ENCODE measurements around the gene CIBAR2. TPM values are rescaled to one million over a fixed set of nuclear protein-coding genes. Genes with fewer than 3 reads are reported as not detected.

Gene CIBAR2
- not detected in 2 replicates for total RNA-seq

DNA sequence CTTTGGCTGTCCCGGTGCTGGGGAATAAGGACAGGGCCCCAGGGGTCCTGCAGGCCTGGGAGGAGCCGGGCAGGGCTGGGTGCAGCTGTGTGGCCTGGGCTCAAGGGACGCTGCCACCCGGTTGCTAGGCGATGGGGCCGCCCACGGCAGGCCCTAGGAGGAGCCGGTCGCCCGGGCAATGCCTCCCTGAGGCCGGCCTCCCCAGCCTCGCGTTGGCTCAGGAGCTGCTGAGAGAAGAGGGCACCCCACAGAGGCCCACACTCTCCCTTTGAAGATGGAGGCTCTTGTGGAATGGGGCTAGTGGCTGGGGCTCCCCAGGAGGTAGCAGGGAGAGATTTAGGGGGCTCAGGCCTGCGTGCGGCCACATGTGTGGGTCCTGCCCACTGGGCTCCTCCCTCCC is at the start of gene CIBAR2:
Gene CIBAR2 (minus strand): TSS at position 109 of the 400 bp plus-strand sequence. CDS start 120 bp downstream, outside the sequence.
- no peak for DNase-seq

DNA sequence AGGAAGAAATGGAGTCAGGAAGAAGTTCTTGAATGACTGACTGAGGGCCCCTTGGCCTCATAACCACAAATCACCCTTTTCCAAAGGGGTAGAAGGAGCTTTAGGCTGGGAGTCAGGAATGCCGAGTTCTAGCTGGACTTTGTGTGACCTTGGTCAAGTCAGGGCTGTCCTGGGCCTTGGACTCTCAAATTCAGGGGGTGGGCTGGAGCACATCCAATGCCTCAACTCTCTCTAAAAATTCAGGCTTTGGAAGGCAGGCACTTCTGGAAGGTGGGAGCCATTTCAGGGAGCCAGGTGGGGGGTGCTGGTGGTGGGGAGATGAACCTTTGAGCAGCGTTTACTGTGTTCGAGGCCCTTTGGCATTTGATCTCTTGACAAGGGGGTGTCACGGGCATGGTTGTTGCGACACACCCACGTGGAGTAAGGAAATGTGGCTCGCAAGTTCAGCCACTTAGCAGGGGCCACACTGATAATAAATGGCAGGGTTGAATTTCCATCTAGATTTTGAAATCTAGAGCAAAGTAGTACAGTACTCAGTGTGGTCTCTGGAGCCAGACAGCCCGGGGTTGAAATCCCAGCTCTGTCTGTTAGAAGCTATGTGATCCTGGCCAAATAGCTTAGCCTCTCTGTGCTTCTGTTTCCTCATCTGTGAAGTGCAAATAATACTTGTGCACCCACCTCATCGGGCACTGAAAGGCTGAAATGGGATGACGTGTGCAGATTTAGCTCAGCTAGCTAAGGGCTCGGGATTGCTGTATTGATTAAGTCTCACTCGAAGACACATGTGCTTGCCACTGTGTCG is 47.1 kb upstream of the CIBAR2 start:
- DNase-seq = no peak

DNA sequence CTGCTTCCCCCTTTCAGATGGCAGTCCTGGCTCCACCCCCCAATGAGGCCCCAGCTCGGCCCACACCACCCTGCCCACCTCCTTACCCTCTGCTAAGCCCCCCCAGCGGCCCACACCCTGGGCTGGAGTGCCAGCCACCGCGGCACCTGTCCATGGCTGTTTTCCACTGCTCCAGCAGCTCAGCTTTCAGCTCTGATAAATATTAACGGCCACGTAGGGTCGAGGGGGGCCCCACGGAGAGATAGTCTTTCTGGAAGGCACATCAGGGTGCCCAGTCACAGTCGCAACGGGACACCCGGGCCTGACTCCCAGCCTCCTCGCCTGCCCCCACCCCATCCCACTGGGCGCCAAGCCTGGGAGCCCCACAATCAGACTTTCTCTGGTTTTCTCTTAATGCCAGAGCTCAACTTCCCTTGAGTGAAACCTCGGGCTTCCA is 46.5 kb upstream of the CIBAR2 start:
- DNase-seq = no peak

DNA sequence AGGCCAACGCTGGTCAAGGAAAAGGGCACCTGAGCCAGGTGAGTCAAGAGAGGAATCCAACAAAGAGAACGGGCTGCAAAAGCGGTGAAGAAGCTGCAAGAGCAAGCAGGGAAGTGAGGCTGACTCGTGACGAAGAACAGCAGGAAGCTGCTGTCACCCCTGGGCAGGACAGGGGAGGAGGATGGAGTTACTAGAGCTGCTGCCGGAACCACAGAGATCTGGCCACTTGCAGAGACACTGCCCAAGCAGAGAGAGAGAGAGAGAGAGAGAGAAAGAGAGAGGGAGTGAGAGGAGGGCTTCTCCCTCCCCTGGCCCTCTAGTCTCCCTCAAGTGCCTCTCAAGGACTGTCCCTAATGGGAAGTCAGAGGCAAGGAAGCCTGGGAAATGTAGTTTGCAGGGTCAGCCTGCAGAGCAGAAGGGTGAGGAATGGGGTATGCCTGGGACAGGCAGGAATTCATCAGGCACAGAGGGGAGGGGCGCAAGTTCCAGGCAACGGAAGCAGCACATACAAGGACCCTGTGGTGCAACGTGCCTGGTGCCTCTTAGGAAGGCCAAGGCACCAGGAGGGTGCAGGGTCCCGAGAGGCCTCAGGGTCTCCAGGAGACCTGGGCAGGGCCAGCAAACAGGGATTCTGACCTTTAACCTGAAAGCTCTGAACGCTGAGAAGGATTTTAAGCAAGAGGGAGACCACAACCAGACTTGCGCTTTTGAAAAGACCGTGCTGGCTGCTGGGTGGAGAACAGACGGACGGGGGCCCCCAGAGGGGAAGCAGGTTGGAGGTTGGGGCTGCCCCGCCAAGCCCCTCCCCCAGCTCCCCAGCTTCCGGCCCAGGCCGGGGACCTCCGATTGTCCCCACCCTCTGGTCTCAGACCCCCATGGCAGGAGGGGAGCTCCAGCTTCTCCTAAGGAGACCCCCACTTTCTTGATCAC is 45.8 kb upstream of the CIBAR2 start:
- no peak for DNase-seq

DNA sequence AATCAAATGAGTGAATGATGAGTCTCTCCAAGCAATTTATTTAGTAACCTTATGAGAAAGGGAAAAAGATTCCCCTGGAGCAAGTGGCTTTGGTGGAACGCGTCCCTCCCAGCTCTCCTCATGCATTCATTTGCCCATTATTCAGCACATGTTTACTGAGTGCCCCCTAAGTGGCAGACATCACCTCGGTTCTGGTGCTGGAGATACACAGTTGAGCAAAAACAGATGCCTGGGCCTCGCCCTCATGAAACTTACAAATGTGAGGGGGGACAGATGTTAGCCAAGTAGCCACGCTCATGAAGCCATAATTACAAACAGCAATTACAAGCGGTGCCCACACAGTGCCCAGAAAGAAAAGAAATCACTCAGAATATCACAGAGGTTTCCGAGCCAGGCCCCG is 45.1 kb upstream of the CIBAR2 start:
- DNase-seq = no peak

DNA sequence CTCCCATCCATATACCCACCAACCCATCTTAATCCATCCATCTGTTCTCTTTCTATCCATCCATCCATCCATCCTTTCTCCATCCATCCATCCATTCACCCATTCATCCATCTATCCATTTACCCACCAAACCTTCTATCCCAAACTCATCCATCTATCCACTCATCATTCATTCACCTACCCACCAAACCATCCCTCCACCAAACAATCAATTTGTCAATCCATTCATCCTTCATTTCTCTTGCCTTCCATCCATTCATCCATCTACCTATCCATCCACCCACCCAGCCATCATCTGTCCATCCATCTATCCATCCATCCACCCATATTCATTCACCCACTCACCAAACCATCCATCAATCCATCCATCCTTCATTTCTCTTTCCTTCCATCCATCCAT is 44.6 kb upstream of the CIBAR2 start:
- DNase-seq = no peak

DNA sequence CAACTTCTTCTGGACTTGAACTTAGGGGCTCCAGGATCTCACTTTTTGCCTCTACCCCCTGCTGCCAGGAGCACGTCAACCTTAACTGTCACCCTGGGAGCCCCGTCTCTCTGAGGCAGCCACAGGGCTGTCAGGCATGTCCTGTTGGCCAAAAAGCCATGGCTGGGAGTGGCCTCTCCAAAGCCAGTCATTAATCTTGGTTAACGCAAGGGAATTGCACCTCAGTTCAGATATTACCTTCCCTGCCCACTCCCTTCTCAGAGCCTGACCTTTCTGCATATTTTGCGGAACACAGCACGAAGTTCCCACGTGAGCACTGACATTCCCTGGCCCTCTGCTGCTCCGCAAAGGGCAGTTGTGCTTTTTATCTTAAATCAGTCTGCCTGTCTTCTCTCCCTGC is 44.2 kb upstream of the CIBAR2 start:
- DNase-seq = no peak

DNA sequence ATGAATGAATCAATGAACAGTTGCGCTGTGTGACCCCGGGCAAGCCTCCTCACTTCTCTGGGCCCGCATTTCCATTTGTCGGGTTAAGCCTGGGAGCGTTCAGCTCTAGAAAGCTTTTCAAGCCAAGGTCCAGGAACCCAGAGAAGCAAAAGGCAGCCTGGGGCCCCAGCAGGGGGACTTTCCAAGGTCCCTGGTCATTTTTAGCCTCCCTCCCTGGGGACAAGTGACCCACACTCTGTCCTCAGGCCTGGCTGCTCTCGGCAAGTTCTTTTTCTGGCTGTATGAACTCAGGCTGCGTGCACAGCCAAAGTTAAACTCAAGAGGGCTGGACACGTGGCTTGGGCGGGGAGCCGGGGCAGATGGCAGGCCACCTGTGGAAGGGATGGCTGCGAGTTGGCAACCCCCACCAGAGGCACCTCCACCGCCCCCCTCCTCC is 41.4 kb upstream of the CIBAR2 start:
- DNase-seq = no peak

DNA sequence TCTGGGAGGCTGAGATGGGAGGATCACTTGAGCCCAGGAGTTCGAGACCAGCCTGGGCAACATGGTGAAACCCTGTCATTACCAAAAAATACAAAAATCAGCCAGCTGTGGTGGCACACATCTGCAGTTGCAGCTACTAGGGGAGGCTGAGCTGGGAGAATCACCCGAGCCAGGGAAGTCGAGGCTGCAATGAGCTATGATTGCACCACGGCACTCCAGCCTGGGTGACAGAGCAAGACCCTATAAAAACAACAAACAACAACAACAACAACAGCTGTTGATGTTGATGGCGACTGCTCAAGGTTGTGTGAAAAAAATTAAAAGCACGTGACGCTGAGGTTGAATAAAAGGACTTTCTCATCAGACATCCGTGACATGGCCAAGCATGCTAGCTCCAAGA is 40.8 kb upstream of the CIBAR2 start:
- DNase-seq = no peak

DNA sequence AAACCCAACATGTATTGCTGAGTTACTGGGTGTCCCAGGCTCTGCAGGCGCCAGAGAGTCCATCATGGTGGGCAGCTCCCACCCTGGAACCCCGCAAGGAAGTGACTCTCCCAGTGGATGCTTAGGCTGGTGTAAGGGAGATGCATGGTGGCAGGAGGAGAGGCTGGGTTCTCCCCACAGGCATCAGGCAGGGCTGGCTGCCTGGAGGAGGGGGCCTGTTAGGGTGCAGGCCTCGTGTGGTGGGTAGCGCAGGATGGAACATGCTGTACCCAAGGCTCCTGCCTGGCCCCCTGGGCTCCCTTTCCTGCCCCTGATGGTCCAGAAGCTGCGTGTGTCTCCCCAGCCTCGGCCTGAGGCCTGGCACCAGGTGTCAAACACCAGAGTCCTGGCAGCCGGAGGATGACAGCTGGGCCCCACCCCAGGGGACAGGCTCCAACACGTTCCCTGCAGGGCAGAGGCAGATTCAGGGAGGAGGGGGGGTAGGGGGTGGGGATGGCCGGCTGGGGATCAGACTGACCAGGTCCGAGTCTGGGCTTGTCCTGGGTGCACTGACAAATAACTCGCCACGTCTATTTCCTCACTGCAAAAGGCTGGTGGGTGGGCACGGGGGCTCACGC is 40.2 kb upstream of the CIBAR2 start:
- no peak for DNase-seq

DNA sequence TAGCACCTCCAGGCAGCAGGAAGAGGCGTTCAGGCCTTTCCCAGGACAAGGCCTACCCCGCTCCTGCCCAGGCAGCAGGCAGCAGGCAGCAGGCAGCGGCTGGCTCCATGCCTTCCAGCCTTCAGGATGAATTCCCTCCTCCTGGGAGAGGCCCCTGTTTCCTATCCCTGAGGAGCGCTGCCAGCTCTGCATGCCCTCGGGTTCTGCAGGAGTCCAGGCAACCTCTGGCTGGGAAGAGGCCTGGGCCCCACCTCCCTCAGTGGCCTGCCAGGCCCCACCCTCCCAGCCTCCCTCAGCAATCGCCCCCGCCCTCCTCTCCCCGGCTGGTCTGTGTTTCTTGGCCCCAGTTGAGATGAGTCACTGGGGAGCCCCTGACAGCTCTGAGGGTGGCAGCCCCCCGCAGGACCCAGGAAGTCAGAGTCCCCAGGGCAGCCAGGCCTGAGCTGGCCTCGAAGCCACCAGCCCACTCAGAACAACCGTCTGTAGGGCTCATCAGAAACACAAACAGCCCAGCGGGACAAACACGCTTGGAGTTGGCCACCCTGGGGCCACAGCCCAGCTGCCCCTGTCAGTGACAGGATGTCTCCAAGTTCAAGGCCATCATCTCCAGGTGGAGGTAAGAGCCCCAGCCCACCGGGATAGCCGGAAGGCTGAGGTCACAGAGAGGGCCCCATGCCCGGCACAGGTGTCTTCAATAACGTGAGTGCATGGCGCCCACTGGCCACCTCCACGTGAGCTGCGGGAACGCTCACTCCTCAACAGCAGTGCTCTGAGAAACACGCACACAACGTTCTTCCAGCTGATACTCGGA is 39.5 kb upstream of the CIBAR2 start:
- DNase-seq = no peak

DNA sequence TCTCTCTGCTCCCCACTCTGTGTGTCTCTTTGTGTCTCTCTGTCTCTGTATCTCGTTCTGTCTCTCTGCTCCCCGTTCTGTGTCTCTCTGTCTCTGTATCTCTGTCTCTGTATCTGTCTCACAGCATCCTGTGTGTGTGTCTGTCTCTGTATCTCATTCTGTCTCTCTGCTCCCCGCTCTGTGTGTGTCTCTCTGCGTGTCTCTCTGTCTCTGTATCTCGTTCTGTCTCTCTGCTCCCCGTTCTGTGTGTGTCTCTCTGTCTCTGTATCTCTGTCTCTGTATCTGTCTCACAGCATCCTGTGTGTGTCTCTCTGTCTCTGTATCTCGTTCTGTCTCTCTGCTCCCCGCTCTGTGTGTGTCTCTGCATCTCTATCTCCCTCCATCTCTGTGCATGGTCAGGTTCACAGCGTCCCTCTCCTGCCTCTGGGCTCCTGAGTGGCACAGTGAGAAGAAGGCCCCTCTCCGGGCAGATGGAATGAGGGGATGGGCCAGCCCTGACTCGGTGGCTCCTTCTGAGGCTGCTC is 38.9 kb upstream of the CIBAR2 start:
- no peak for DNase-seq

DNA sequence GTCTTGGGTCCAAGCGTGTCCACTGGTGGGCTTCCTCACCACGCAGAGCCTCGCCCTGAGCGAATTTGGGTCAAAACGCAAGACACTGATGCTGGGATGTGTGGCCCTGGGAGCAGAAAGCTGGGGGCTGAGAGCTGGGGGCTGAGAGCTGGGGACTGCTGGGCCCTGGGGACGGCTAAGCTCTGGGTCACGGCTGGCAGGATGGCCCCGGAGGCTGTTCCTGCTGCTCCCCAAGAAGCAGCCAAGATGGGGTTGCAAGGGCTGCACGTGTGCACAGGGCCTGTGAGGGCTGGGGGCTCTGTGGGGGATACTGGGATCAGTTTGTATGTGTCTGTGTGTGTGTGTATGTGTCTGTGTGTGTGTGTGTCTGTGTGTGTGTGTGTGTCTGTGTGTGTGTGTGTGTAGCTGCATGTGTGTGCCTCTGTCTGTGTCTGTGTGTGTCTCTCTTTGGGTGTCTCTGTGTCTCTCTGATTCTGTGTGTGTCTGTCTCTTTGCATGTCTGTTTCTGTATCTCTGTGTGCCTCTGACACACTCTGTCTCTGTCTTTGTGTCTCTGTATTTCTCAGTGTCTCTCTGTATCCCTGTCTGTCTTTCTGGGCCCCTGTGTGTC is 38.2 kb upstream of the CIBAR2 start:
- no peak for DNase-seq

DNA sequence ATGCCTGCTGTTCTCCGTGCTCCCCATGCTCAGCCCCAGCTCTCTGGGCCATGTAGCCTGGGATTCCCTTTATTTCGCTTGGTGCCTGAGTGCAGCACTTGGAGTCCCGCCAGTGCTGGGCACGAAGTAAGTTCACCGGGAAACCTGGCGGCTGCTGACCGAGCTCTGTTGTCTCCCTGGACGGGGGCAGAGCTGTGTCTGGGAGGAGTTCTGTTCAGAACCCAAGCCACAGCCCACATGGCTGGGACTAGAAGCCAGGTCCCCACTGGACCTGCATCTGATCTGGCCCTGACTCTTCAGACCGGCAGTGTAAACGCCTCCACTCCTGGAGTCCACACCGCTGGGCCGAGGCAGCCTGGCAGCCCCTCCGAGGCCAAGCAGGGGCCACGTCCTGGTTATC is 37.5 kb upstream of the CIBAR2 start:
- no peak for DNase-seq

DNA sequence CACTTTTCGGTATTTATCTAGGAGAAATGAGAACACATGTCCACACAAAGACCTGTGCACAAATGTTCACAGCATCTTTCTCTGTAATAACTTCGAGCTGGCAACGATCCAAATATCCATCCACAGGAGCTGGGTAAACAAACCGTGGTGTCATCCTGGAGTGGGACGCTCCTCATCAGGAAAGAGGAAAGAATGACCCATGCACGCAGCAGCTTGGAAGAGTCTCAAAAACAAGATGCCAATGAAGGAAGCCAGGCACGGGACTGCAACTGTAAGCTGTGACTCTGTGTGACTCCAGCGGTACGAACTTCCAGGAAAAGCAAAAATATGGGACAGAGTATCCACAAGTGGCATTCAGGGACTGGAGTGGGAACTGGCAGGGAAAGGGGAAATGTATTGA is 36.7 kb upstream of the CIBAR2 start:
- peak; percentile 76 for DNase-seq

DNA sequence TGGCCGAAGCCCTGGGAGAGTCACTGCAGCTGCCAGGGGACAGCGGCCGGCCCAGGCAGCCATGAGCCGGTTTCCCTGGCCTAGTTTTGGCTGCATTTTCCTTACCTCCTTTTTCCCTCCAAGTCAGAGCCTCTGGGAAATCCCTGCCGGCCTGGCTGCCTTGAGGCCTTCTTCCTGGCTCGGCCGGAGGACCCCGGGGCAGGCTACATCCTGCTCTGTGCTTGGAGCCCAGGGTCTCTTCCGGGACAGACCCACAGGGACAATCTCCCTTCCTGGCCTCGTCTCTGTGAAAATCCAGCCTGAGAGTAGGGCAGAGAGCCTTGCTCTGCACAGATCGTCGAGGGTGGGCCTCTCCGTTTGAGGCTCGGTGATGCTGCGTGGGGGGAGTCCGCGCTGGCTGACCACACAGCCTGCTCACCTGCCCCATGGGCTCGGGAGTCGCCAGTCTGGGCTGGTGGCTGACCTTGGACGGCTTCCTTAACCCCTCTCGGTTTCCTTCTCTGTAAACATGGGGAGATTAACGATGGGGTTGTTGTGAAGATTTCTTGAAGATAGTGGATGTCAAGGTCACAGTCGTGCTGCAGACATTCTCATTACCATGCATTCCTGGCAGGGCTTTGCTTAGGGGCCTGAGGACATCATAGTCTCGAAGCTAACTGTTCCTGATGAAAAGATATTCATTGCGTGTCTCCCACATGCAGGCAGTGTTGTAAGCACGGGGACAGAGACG is 34.8 kb upstream of the CIBAR2 start:
- DNase-seq = no peak

DNA sequence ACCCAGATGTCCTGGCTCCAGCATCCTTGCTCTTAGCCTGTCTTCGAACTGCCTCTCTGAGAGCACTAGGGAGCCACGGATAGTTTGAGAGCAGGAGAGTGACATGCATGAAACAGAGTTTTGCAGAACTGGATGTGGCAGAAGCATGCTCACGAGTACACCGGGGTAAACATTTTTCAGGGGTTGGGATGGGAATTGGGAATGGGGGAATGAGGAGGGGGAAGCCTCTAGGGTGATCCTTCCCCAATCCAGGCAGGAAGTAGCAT is 34.2 kb upstream of the CIBAR2 start:
- no peak for DNase-seq

DNA sequence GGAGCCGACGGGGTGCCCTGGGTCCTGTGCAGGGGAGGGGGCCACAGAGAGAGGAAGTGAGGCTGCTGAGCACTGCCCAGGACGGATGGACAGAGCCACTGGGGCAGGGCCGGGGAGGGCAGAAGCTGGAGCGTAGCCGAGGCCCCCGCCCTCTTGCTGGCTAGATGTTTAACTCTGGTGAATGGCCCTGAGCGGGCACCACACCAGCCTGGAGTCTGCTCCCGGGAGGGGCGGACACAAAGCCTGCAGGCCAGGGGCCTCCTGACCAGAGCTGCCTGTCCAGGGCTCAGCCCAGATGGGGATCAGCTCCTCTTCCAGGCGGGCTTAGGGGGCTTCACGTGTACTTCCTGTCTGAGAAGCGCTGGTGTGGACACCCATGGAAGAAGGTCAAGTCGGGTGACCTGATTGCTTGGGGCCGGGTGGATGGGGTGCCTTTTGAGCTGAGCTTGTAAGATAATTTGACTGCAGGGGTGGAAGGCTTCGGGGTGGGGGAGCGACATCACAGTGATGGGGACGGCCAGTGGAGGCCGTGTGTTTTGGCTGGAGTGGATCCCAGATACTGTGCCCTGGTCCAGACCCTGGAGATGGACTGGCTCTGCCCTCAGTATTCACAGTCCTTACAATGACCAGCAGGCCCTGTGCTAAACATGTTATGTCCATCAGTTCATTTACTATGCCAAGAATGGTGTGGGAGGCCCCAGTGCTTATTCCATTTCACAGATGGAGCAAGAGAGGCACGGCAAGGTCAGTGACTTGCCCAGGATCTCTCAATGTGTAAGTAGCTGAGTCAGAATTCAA is 33.7 kb upstream of the CIBAR2 start:
- no peak for DNase-seq

DNA sequence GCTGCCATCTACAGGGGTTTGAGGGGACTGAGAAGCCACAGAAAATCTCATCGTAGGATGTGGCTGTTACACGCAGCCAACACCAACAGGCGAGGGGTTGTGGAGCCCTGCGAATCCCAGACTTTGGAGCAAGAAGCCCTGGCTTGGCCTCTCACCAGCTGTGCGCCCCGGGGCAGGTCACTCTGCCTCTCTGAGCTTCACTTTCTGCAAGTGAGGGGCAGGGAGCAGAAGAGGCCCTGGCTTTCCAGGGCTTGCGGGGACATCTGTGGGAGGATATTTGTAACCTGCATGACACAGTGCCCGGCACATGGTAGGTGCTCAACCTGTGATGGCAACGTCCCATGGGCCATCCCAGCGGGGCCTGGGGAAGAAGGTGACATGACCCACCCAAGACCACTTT is 32.9 kb upstream of the CIBAR2 start:
- no peak for DNase-seq
